ENCODE data around the gene INSYN1.

DNA sequence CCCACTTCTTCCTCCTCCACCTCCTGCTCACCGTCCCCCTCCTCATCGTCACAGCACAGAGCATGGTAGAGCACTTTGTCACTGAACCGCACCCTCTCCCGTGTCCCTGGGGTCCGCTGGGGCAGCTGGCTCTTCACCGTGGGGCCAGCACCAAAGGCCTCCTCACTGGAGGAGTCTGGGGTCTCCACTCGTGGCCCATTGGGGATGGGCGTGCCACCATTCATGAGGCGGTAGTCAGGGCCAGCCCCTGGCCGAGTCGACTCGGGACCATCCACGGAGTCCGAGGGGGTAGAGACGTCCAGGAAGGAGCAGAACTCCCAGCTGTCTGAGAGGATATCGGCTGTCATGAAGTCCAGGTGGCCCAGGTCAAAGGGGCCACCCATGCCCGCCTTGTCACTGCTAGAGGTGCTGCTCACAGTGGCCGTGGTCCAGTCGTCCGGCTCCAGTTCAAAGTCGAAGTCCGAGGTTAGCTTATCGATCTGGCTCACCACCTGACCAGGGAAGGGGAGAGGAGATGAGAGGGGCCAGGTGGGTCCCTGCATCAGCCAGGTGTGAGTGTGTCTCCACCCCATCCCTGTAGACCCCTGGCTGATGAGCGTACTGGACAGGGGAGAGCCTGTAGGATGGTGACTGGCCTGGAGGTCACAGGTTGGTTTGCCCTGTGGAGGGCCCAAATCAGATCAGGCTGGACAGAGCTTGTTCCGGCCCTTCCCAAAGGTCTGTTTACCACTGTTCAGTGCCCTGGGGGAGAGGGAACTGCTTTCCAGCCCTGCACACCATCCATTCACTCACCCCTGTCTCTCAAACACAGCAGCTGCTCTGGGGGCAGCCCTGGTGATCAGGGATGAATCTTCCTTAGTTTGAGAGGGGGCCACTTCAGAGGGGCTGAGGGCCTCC, 12.8 kb downstream of the INSYN1 start:
- TF ChIP-seq, protein P1, sequence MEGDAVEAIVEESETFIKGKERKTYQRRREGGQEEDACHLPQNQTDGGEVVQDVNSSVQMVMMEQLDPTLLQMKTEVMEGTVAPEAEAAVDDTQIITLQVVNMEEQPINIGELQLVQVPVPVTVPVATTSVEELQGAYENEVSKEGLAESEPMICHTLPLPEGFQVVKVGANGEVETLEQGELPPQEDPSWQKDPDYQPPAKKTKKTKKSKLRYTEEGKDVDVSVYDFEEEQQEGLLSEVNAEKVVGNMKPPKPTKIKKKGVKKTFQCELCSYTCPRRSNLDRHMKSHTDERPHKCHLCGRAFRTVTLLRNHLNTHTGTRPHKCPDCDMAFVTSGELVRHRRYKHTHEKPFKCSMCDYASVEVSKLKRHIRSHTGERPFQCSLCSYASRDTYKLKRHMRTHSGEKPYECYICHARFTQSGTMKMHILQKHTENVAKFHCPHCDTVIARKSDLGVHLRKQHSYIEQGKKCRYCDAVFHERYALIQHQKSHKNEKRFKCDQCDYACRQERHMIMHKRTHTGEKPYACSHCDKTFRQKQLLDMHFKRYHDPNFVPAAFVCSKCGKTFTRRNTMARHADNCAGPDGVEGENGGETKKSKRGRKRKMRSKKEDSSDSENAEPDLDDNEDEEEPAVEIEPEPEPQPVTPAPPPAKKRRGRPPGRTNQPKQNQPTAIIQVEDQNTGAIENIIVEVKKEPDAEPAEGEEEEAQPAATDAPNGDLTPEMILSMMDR (IDR thresholded peaks at IDR 0.05; ENCODE audit: low read depth, low read length, poor library complexity, severe bottlenecking), result no peak
- TF ChIP-seq EZH2phosphoT487 (IDR thresholded peaks at IDR 0.05; ENCODE audit: borderline replicate concordance, low read length), result no peak
